Lower lobe of right lung (tissue), 2 donors: ENCODE data around the gene ANKHD1. TPM values are rescaled to one million over a fixed set of nuclear protein-coding genes. Genes with fewer than 3 reads are reported as not detected.
"Not testable (repeated sequence)": the region's sequence is repeated elsewhere in the genome, so short reads cannot be mapped to it uniquely, and the experiment has no call there.

ENCODE experiments used
- ATAC-seq, 2 donors: fragments of 200-7000 bp; cut with Tn5 transposase; one replicate each; pipeline ENCODE4 v1.9.1; 2020 to 2022; ENCODE audit warnings: mild to moderate bottlenecking in 2 of 2, moderate library complexity in 2 of 2
- DNase-seq: peaks from one replicate; pipeline ENCODE4 v3.0.0-alpha.2; 2020
- H3K27ac ChIP-seq: fragments of 200-600 bp; one replicate; pipeline ENCODE4 v1.8.0; 2022
- H3K27me3 ChIP-seq: fragments of 200-600 bp; one replicate; pipeline ENCODE4 v1.8.0; 2022; ENCODE audit warnings: low read depth
- H3K36me3 ChIP-seq: fragments of 200-600 bp; one replicate; pipeline ENCODE4 v1.8.0; 2022; ENCODE audit warnings: mild to moderate bottlenecking
- H3K4me1 ChIP-seq: fragments of 200-600 bp; one replicate; pipeline ENCODE4 v1.8.0; 2022
- H3K4me3 ChIP-seq: fragments of 200-600 bp; one replicate; pipeline ENCODE4 v1.8.0; 2022; ENCODE audit warnings: mild to moderate bottlenecking
- H3K9me3 ChIP-seq: fragments of 200-600 bp; one replicate; pipeline ENCODE4 v1.8.0; 2022
- CTCF ChIP-seq: fragments of 200-600 bp; IDR thresholded peaks from one replicate; pipeline ENCODE4 v1.8.0; 2022; ENCODE audit warnings: antibody characterized with exemption, mild to moderate bottlenecking
- intact Hi-C: fragments of 100-400 bp; cut with DNase I; formaldehyde crosslinking; loops from one replicate; pipeline ENCODE4 v1.11.0; 2022
- total RNA-seq: library from RNA; stranded (reverse); fragmentation: NEBNext Ultra II Directional; extraction: Animal tissue kit (Norgen Biotek cat#: 25700); gene quantifications from one replicate; pipeline ENCODE4 v1.2.1, GENCODE V29; 2021
- donor health status: DM: no; HTN: yes; CAD: no; lungs with severe emphysema.

ANKHD1 gene
- total RNA-seq, 1 donor from 2014 or later, result 133 TPM

- TF ChIP-seq CTCF, result no peak
- Histone ChIP-seq H3K36me3 (peaks cover 5% of the 10 kb centered on the region), H3K27me3 (no peaks in the 10 kb centered on the region), H3K4me1 (peaks cover 21% of the 10 kb centered on the region), H3K4me3 (no peak overlapping the region), H3K27ac (no peak overlapping the region), H3K9me3 (no peaks in the 10 kb centered on the region)
- intact Hi-C loops, result no loop called here
- ATAC-seq (no peak), DNase-seq (no peak)
Observed at GRCh38 chr5:140420226-140420570, 18.6 kb downstream of the ANKHD1 start.

- no peaks in the 10 kb centered on the region for H3K27me3 ChIP-seq
- H3K9me3 ChIP-seq, result no peaks in the 10 kb centered on the region
- no peak overlapping the region for H3K27ac ChIP-seq
- H3K4me3 ChIP-seq, result no peak overlapping the region
- no peaks in the 10 kb centered on the region for H3K36me3 ChIP-seq
- peaks cover 24% of the 10 kb centered on the region for H3K4me1 ChIP-seq
- ATAC-seq, result no peak
- intact Hi-C loops, result no loop called here
- TF ChIP-seq CTCF, result no peak
- DNase-seq, result no peak
Observed at GRCh38 chr5:140420665-140421361, 19.2 kb downstream of the ANKHD1 start.

- H3K4me3 ChIP-seq, H3K9me3 ChIP-seq, H3K27ac ChIP-seq, intact Hi-C loops, H3K36me3 ChIP-seq, DNase-seq, H3K27me3 ChIP-seq, ATAC-seq: not testable (repeated sequence)
- peaks cover 24% of the 10 kb centered on the region for H3K4me1 ChIP-seq
Observed at GRCh38 chr5:140421375-140421774, 19.7 kb downstream of the ANKHD1 start.

GRCh38 chr5:140423609-140424008 lies 22.0 kb downstream of the ANKHD1 start:
- DNase-seq (no peak), ATAC-seq (no peak)
- intact Hi-C loops, result no loop called here
- Histone ChIP-seq H3K27me3 (no peaks in the 10 kb centered on the region), H3K36me3 (no peaks in the 10 kb centered on the region), H3K9me3 (no peaks in the 10 kb centered on the region), H3K4me1 (peaks cover 22% of the 10 kb centered on the region), H3K27ac (no peak overlapping the region), H3K4me3 (no peak overlapping the region)
- no peak for TF ChIP-seq CTCF

GRCh38 chr5:140424135-140424534 lies 22.5 kb downstream of the ANKHD1 start:
- Histone ChIP-seq H3K4me3 (no peak overlapping the region), H3K4me1 (peaks cover 17% of the 10 kb centered on the region), H3K9me3 (no peaks in the 10 kb centered on the region), H3K27ac (no peak overlapping the region), H3K36me3 (no peaks in the 10 kb centered on the region), H3K27me3 (no peaks in the 10 kb centered on the region)
- intact Hi-C loops, result no loop called here
- TF ChIP-seq CTCF, result no peak
- ATAC-seq (no peak), DNase-seq (no peak)

GRCh38 chr5:140427726-140428125 lies 26.1 kb downstream of the ANKHD1 start:
- intact Hi-C loops, H3K27ac ChIP-seq, H3K36me3 ChIP-seq, H3K9me3 ChIP-seq, H3K4me1 ChIP-seq, DNase-seq, H3K27me3 ChIP-seq, H3K4me3 ChIP-seq, ATAC-seq: not testable (repeated sequence)
